ENCODE results near the gene ELMO2. TPM values are rescaled to one million over a fixed set of nuclear protein-coding genes. Genes with fewer than 3 reads are reported as not detected.

The ELMO2 gene
- total and polyA plus RNA-seq, 9 of the 15 experiments (the other 6 are each of a cell fraction or from before 2014, with no cell fraction given), result 7.5 to 21.5 (median 15.9) TPM

DNA sequence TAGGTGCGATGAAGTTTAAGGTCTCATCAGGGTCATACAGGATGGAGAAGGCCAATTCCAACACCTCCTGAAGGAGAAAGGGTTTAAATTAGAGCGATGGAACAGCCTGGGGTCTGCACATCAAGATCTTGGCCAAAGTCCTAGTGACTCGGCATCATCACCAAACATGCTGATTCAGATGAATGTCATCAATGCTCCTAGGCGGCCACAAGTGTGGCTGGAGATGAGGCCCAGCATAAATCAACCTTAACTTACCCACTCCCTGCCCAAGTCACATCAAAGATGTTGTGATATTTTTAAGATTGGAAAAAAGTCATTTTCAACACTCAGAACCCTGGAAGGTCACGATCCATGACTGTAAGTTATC lies 37.5 kb downstream of the ELMO2 start (continued):
- TF ChIP-seq SP2 (IDR thresholded peaks at IDR 0.05; ENCODE audit: extremely low read depth, low read depth, low read length, poor library complexity, severe bottlenecking) (no peak), CHD2 (IDR thresholded peaks at IDR 0.05; ENCODE audit: low read depth, low read length) (no peak), ZNF780A (CRISPR knock-in tag; IDR thresholded peaks at IDR 0.05) (no peak), PHF8 (IDR thresholded peaks at IDR 0.05; ENCODE audit: borderline replicate concordance, low read length) (no peak), NFE2 (IDR thresholded peaks at IDR 0.05; ENCODE audit: low read depth) (0 out of 2 replicates have a peak, but pooled peaks have one; percentile 15), SIN3A (IDR thresholded peaks at IDR 0.05; ENCODE audit: borderline replicate concordance in 2 of 2, control insufficient read depth in 1 of 2, low read depth in 2 of 2, low read length in 2 of 2) (no peak), MAFF (IDR thresholded peaks at IDR 0.05; ENCODE audit: low read length) (peak; percentile 55; the same call in 1 of the 2 replicates), CAMTA2 (CRISPR knock-in tag; conservative IDR thresholded peaks at IDR 0.05) (no peak), GATA2 (CRISPR knock-in tag; IDR thresholded peaks at IDR 0.05) (no peak), SMAD3 (CRISPR knock-in tag; conservative IDR thresholded peaks at IDR 0.05) (no peak), ELF2 (CRISPR knock-in tag; IDR thresholded peaks at IDR 0.05) (no peak), PHB (CRISPR knock-in tag; IDR thresholded peaks at IDR 0.05) (no peak), MAFK (IDR thresholded peaks at IDR 0.05; ENCODE audit: low read length) (peak; percentile 62), ZFX (CRISPR knock-in tag; IDR thresholded peaks at IDR 0.05) (no peak)
- TF ChIP-seq, protein P1, sequence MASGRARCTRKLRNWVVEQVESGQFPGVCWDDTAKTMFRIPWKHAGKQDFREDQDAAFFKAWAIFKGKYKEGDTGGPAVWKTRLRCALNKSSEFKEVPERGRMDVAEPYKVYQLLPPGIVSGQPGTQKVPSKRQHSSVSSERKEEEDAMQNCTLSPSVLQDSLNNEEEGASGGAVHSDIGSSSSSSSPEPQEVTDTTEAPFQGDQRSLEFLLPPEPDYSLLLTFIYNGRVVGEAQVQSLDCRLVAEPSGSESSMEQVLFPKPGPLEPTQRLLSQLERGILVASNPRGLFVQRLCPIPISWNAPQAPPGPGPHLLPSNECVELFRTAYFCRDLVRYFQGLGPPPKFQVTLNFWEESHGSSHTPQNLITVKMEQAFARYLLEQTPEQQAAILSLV (tag; IDR thresholded peaks at IDR 0.05), result no peak
- TF ChIP-seq, protein P2, sequence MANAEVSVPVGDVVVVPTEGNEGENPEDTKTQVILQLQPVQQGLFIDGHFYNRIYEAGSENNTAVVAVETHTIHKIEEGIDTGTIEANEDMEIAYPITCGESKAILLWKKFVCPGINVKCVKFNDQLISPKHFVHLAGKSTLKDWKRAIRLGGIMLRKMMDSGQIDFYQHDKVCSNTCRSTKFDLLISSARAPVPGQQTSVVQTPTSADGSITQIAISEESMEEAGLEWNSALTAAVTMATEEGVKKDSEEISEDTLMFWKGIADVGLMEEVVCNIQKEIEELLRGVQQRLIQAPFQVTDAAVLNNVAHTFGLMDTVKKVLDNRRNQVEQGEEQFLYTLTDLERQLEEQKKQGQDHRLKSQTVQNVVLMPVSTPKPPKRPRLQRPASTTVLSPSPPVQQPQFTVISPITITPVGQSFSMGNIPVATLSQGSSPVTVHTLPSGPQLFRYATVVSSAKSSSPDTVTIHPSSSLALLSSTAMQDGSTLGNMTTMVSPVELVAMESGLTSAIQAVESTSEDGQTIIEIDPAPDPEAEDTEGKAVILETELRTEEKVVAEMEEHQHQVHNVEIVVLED (CRISPR knock-in tag; IDR thresholded peaks at IDR 0.05), result no peak
- TF ChIP-seq, protein P3, sequence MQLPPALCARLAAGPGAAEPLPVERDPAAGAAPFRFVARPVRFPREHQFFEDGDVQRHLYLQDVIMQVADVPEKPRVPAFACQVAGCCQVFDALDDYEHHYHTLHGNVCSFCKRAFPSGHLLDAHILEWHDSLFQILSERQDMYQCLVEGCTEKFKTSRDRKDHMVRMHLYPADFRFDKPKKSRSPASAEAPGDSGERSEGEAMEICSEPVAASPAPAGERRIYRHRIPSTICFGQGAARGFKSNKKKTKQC (CRISPR knock-in tag; IDR thresholded peaks at IDR 0.05), result no peak
